Dedifferentiated amniotic fluid mesenchymal stem cell (primary cell): ENCODE results near the gene IL17D.
"Not testable (repeated sequence)": the region's sequence is repeated elsewhere in the genome, so short reads cannot be mapped to it uniquely, and the experiment has no call there.

Experiments used
- DNase-seq: peaks from one replicate; pipeline ENCODE4 v3.0.0-alpha.2; 2016; ENCODE audit errors: extremely low spot score

Gene IL17D

DNA sequence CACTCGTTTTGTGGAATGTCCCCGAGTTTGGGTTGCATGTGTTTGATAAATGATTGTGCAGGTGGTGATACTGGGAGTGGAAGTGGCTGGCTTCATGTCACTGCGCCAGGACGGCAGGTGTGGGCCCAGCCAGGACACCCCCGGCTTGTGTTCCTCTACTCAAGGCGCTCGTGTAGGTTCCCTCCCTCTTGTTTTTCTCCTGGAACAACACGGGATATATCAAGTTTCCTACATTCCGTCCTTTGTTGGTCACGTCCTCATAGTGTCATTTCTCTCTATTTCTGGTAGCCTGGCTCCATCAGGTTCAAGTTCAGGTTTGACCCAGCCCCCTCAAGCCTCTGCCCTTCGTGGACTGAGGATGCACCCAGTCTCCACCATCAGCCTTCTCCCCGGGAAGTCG is 16.3 kb downstream of the IL17D start:
- no peak for DNase-seq

GRCh38 chr13:20720499-20720898 is 17.0 kb downstream of the IL17D start:
- no peak for DNase-seq

DNA sequence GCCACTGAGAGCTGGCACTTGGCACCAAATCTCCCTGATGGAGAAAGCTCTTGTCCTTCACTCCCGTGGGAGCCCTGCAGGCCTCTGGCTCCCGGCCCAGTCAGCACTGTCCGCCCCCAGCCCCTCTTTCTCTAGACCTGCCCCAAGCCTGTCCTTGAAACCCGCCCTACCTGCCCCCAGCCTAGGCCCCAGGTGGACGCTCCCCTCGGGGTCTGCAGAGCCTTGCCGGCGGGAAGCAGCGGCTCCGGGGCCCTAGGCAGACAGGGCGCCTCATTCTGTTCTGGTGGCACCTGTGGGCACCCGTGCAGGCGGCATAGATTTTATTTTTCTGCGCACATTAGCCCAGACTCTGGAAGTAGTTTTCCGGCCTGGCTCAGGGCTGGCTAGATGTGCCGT is 17.6 kb downstream of the IL17D start:
- DNase-seq: no peak

GRCh38 chr13:20721454-20722357 is 18.2 kb downstream of the IL17D start:
- DNase-seq: no peak

GRCh38 chr13:20727856-20728255 is 24.4 kb downstream of the IL17D start:
- DNase-seq: no peak

GRCh38 chr13:20728579-20729311 is 25.2 kb downstream of the IL17D start:
- DNase-seq: no peak

DNA sequence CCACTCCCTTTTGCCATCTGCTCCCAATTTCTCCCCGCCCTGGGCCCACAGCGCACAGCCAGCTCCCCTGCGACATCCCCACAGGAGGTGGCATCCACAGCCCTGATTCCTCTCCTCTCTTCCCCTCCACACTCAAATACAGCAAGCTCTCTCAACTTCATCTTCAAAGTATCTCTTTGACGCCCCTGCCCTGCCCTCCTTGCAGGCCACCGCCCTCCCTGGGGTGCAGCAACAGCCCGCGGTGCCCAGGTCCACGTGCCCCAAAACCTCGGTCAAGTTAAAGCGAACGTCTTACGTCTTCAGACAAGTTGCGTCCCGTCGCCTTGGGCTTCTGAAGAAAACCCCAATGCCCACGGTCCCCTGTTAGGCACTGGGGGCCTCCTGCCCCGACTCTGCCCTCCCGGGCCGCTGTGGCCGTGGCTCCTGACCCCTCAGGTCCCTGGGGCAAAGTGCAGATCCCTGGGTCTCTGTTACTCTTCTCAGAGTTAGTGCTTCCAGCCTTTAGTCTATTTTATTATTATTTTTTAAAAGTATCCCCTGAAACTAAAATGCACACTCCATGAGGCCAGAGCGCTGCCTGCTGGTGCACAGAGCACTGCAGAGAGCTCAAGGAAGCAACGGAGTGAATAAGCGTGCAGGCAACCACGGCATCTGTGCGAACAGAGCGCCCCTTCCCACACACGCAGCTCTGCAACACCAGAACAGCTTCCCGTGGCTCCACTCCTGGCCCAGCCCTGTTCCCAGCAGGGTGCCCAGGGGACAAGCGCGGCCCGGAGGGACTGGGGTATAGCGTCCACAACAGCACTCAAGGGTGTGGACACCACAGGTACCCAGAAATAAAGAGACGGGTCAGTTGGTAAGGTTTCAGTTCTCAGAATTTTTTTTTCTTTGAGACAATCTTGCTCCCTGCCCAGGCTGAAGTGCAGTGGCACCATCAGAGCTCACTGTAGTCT is 26.4 kb downstream of the IL17D start:
- no peak for DNase-seq

- no peak for DNase-seq
Observed at GRCh38 chr13:20738616-20739015, 35.1 kb downstream of the IL17D start.

- no peak for DNase-seq
Observed at GRCh38 chr13:20740021-20740420, 36.5 kb downstream of the IL17D start.

GRCh38 chr13:20743830-20744404 is 40.4 kb downstream of the IL17D start:
- not testable (repeated sequence) for DNase-seq

- DNase-seq: no peak
Observed at GRCh38 chr13:20749377-20749776, 45.9 kb downstream of the IL17D start.

DNA sequence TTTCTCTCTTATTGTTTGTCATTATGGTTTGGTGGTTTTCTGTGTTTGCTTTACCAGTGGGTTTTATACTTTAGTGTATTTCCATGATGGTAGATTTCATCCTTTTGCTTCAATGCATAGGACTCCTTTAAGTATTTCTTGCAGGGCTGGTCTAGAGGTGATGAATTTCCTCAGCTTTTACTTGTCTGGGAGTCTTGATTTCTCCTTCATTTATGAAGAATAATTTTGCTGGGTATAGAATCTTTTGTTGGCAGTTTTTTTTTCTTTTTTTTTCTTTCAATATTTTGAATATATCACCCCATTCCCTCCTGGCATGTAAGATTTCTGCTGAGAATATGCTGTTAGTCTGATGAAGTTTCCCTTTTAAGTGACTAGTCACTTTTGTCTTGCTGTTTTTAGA is 50.5 kb downstream of the IL17D start:
- no peak for DNase-seq

- no peak for DNase-seq
Observed at GRCh38 chr13:20760872-20761271, 57.4 kb downstream of the IL17D start.

- DNase-seq: no peak
Observed at GRCh38 chr13:20767309-20767943, 63.9 kb downstream of the IL17D start.

GRCh38 chr13:20769091-20769490 is 65.6 kb downstream of the IL17D start:
- no peak for DNase-seq

DNA sequence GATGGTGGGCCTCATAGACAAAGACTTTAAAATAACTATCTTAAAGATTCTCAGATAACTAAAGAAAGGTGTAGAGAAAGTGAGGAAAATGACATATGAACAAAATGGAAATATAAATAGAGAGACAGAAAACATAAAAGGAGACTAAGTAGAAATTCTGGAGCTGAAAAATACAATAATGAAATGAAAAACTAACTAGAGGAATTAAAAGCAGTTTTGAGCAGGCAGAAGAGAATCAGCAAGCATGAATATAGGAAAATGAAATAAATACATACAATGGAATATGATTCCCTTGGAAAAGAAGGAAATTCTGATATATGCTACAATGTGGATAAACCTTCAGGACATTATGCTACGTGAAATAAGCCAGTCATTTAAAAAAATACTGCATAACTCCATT is 66.3 kb downstream of the IL17D start:
- DNase-seq: no peak
